Endodermal cell (in vitro differentiated cells): Measurements from ENCODE around the gene MAP1LC3B2. TPM values are rescaled to one million over a fixed set of nuclear protein-coding genes. Genes with fewer than 3 reads are reported as not detected.

Experiments used
- DNase-seq: peaks from one replicate; pipeline ENCODE4 v3.0.0-alpha.2; 2017
- H3K27ac ChIP-seq: 2 replicates; pipeline ENCODE4 v1.5.1; 2013; ENCODE audit warnings: mild to moderate bottlenecking, low read depth, low read length, moderate library complexity
- H3K27me3 ChIP-seq: 2 replicates; pipeline ENCODE4 v1.6.1; 2013; ENCODE audit warnings: mild to moderate bottlenecking, low read length, moderate library complexity; ENCODE audit not compliant: insufficient read depth, control insufficient read depth, poor library complexity, severe bottlenecking
- H3K36me3 ChIP-seq: 2 replicates; pipeline ENCODE4 v1.7.0; 2013; ENCODE audit warnings: mild to moderate bottlenecking, low read length, moderate library complexity; ENCODE audit not compliant: control insufficient read depth, insufficient read depth
- H3K4me1 ChIP-seq: one replicate; pipeline ENCODE4 v1.7.0; 2013; ENCODE audit warnings: low read length; ENCODE audit not compliant: control insufficient read depth, insufficient read depth
- H3K4me3 ChIP-seq: 2 replicates; pipeline ENCODE4 v1.5.1; 2013; ENCODE audit warnings: mild to moderate bottlenecking, low read length, moderate library complexity
- H3K9ac ChIP-seq: 2 replicates; pipeline ENCODE4 v1.6.1; 2013; ENCODE audit warnings: mild to moderate bottlenecking, low read length, moderate library complexity; ENCODE audit not compliant: poor library complexity, severe bottlenecking; ENCODE audit errors: extremely low read depth
- H3K9me3 ChIP-seq: 2 replicates; pipeline ENCODE4 v1.6.1; 2013; ENCODE audit warnings: mild to moderate bottlenecking, low read length, moderate library complexity; ENCODE audit not compliant: control insufficient read depth
- H3K27ac Mint-ChIP-seq: 2 replicates; pipeline ENCODE4 v1.8.0; 2020; ENCODE audit warnings: mixed read lengths
- H3K27me3 Mint-ChIP-seq: 2 replicates; pipeline ENCODE4 v1.8.0; 2021; ENCODE audit warnings: mild to moderate bottlenecking, mixed read lengths; ENCODE audit not compliant: insufficient read depth
- H3K36me3 Mint-ChIP-seq: 2 replicates; pipeline ENCODE4 v1.8.0; 2020; ENCODE audit warnings: low read depth, mixed read lengths
- H3K4me1 Mint-ChIP-seq: 2 replicates; pipeline ENCODE4 v1.8.0; 2020; ENCODE audit warnings: mixed read lengths
- H3K4me3 Mint-ChIP-seq: 2 replicates; pipeline ENCODE4 v1.8.0; 2020; ENCODE audit warnings: mild to moderate bottlenecking, moderate library complexity, mixed read lengths
- H3K9me3 Mint-ChIP-seq: 2 replicates; pipeline ENCODE4 v1.8.0; 2020; ENCODE audit warnings: mild to moderate bottlenecking, mixed read lengths
- CTCF ChIP-seq: fragments of 200-600 bp; sonication (generic); conservative IDR thresholded peaks from 2 replicates; pipeline ENCODE4 v1.5.0; 2021; ENCODE audit warnings: antibody characterized with exemption, mild to moderate bottlenecking
- WGBS, 2 experiments: methylation state at CpG; one replicate each; pipeline versions ENCODE4 v1.1.5 to v1.1.7; 2013; ENCODE audit warnings: missing lambda C conversion rate in 2 of 2, mixed read lengths in 1 of 2; ENCODE audit not compliant: insufficient coverage in 1 of 2, insufficient read length in 1 of 2; 5-methylcytosine and 5-hydroxymethylcytosine counted together
- total RNA-seq, 2 donors: library from RNA; stranded (reverse); fragmentation: NEBNext Ultra II Directional in 1 of 2; extraction: Animal tissue kit (Norgen Biotek cat#: 25700) in 1 of 2; gene quantifications; 2 replicates in 1 of 2; 3 replicates in 1 of 2; pipeline ENCODE4 v1.2.1, GENCODE V29; 2021

The MAP1LC3B2 gene
- total RNA-seq, 2 donors from 2014 or later = 0.80 to 1.4 TPM

- Histone ChIP-seq H3K36me3 (no peaks in the 10 kb centered on the region), H3K4me3 (no peak overlapping the region), H3K27ac (no peak overlapping the region), H3K9ac (no peak overlapping the region), H3K9me3 (peaks cover 5% of the 10 kb centered on the region), H3K27me3 (peaks cover 40% of the 10 kb centered on the region), H3K4me1 (peaks cover 11% of the 10 kb centered on the region)
- WGBS, 2 experiments = 80 to 86% methylated on average over 5 to 10 of the region's 10 CpGs
- Mint-ChIP-seq H3K4me1 (peaks cover 8% of the 10 kb centered on the region), H3K27me3 (peaks cover 35% of the 10 kb centered on the region), H3K36me3 (no peaks in the 10 kb centered on the region), H3K9me3 (no peaks in the 10 kb centered on the region), H3K27ac (no peak overlapping the region), H3K4me3 (no peak overlapping the region)
- no peak for DNase-seq
- TF ChIP-seq CTCF = no peak
These were observed 11.2 kb upstream of the MAP1LC3B2 start for GRCh38 chr12:116547955-116548501.

GRCh38 chr12:116549993-116550392 lies 9.2 kb upstream of the MAP1LC3B2 start:
- Mint-ChIP-seq H3K4me3 (no peak overlapping the region), H3K9me3 (no peaks in the 10 kb centered on the region), H3K27me3 (peaks cover 21% of the 10 kb centered on the region), H3K27ac (no peak overlapping the region), H3K36me3 (no peaks in the 10 kb centered on the region), H3K4me1 (peaks cover 8% of the 10 kb centered on the region)
- H3K9ac ChIP-seq = no peak overlapping the region
- H3K4me3 ChIP-seq = no peak overlapping the region
- H3K27me3 ChIP-seq = peaks cover 33% of the 10 kb centered on the region
- peaks cover 11% of the 10 kb centered on the region for H3K4me1 ChIP-seq
- no peak for TF ChIP-seq CTCF
- DNase-seq = no peak
- H3K36me3 ChIP-seq = no peaks in the 10 kb centered on the region
- H3K27ac ChIP-seq = no peak overlapping the region
- H3K9me3 ChIP-seq = peaks cover 5% of the 10 kb centered on the region
- WGBS, 2 experiments = 96 to 97% methylated on average over 8 to 9 of the region's 10 CpGs

- Histone ChIP-seq H3K36me3 (no peaks in the 10 kb centered on the region), H3K4me3 (no peak overlapping the region), H3K4me1 (peaks cover 3% of the 10 kb centered on the region), H3K9me3 (peaks cover 5% of the 10 kb centered on the region), H3K9ac (no peak overlapping the region), H3K27ac (no peak overlapping the region), H3K27me3 (peaks cover 33% of the 10 kb centered on the region)
- H3K27ac Mint-ChIP-seq = no peak overlapping the region
- no peaks in the 10 kb centered on the region for H3K9me3 Mint-ChIP-seq
- peaks cover 18% of the 10 kb centered on the region for H3K27me3 Mint-ChIP-seq
- TF ChIP-seq CTCF = no peak
- no peaks in the 10 kb centered on the region for H3K36me3 Mint-ChIP-seq
- H3K4me1 Mint-ChIP-seq = peaks cover 1% of the 10 kb centered on the region
- no peak overlapping the region for H3K4me3 Mint-ChIP-seq
- 78 to 92% methylated on average over 2 of the region's 2 CpGs for WGBS, 2 experiments
- DNase-seq = no peak
These were observed 8.0 kb upstream of the MAP1LC3B2 start for GRCh38 chr12:116551151-116551550.
